HCT116 (cell line): ENCODE data around the gene RALGPS1. TPM values are rescaled to one million over a fixed set of nuclear protein-coding genes. Genes with fewer than 3 reads are reported as not detected.
A peak's percentile ranks its signal among the peaks of the same experiment; 100 is the strongest.

Source experiments
- ATAC-seq: fragments of 200-7000 bp; cut with Tn5 transposase; 2 replicates; pipeline ENCODE4 v1.9.1; 2020; ENCODE audit warnings: mild to moderate bottlenecking, moderate library complexity
- BruUV-seq: library from RNA; stranded (reverse); fragments of 400-500 nt; replicated peaks from 2 replicates; lab custom pipeline; 2021; lab: Mats Ljungman, UMichigan
- CTCF ChIA-PET: fragments of 300-600 bp; sonication (Branson Sonifier 250); formaldehyde crosslinking; loops from one replicate; lab custom pipeline; 2021; ENCODE audit warnings: antibody characterized with exemption; lab: Charles Lee
- POLR2A ChIA-PET: fragments of 300-600, 350-600 bp; sonication (Branson Sonifier 250); formaldehyde crosslinking; loops from one replicate; lab custom pipeline; 2021; ENCODE audit warnings: antibody characterized with exemption; lab: Charles Lee
- RAD21 ChIA-PET, 2 experiments: fragments of 300-600 bp; sonication (Branson Sonifier 250); formaldehyde crosslinking; loops; one replicate each; lab custom pipeline; 2023; ENCODE audit warnings: low total read pairs in 2 of 2; ENCODE audit not compliant: uncharacterized antibody in 2 of 2, unreplicated experiment in 2 of 2, low non-redundant PET in 1 of 2; lab: Charles Lee
- DNase-seq: peaks from one replicate; pipeline ENCODE4 v3.0.0-alpha.2; 2010; ENCODE audit warnings: low read depth, low spot score
- H2AFZ ChIP-seq: fragments of 200-600 bp; shearing (Covaris generic), sonication (generic); 2 replicates; pipeline ENCODE4 v1.6.1; 2017; ENCODE audit warnings: low read depth, mixed run types, mixed read lengths, antibody characterized with exemption, low read length; ENCODE audit not compliant: poor library complexity, severe bottlenecking
- H3K27ac ChIP-seq: 2 replicates; pipeline ENCODE4 v1.5.1; 2012; ENCODE audit warnings: low read depth, low read length
- H3K27me3 ChIP-seq: fragments of 200-600 bp; sonication (generic); 2 replicates; pipeline ENCODE4 v1.6.1; 2016; ENCODE audit warnings: mixed run types, low read length, mixed read lengths; ENCODE audit not compliant: insufficient read depth
- H3K36me3 ChIP-seq, 2 experiments: fragments of 200-500 bp in 1 of 2; fragments of 200-600 bp in 1 of 2; sonication (Bioruptor generic) in 1 of 2; sonication (generic) in 1 of 2; 2 replicates each; pipeline versions ENCODE4 v1.5.1 to v1.6.1; 2014 to 2016; ENCODE audit warnings: low read length in 2 of 2, inconsistent platforms in 1 of 2, mixed read lengths in 1 of 2, mixed run types in 1 of 2; ENCODE audit not compliant: insufficient read depth in 2 of 2, control insufficient read depth in 1 of 2
- H3K4me1 ChIP-seq, 2 experiments: fragments of 200-600 bp in 1 of 2; sonication (generic) in 1 of 2; 2 replicates each; pipeline versions ENCODE4 v1.5.1 to v1.6.1; 2012 to 2017; ENCODE audit warnings: low read length in 2 of 2, inconsistent platforms in 1 of 2, mild to moderate bottlenecking in 1 of 2, mixed read lengths in 1 of 2, mixed run types in 1 of 2, moderate library complexity in 1 of 2; ENCODE audit not compliant: insufficient read depth in 2 of 2, control insufficient read depth in 1 of 2
- H3K4me2 ChIP-seq: fragments of 200-600 bp; sonication (generic); 2 replicates; pipeline ENCODE4 v1.6.1; 2017; ENCODE audit warnings: mixed run types, low read length, mixed read lengths
- H3K4me3 ChIP-seq, 2 experiments: fragments of 200-600 bp in 1 of 2; sonication (generic) in 1 of 2; replicated peaks in 1 of 2; 2 replicates each; pipeline ENCODE4 v1.5.1; 2011 to 2016; ENCODE audit warnings: low read length in 2 of 2, control low read depth in 1 of 2, low read depth in 1 of 2, mild to moderate bottlenecking in 1 of 2, mixed read lengths in 1 of 2, mixed run types in 1 of 2
- H3K79me2 ChIP-seq: fragments of 200-600 bp; sonication (generic); 2 replicates; pipeline ENCODE4 v1.6.1; 2017; ENCODE audit warnings: mild to moderate bottlenecking, mixed run types, low read length, moderate library complexity, mixed read lengths; ENCODE audit not compliant: insufficient read depth
- H3K9ac ChIP-seq: fragments of 200-600 bp; sonication (generic); 2 replicates; pipeline ENCODE4 v1.6.1; 2016; ENCODE audit warnings: low read length, mixed read lengths
- H3K9me2 ChIP-seq: fragments of 200-600 bp; sonication (generic), shearing (Covaris generic); 2 replicates; pipeline ENCODE4 v1.6.1; 2017; ENCODE audit warnings: mixed run types, mild to moderate bottlenecking, moderate library complexity; ENCODE audit not compliant: insufficient read depth
- H3K9me3 ChIP-seq, 2 experiments: fragments of 200-500 bp in 1 of 2; fragments of 200-600 bp in 1 of 2; sonication (Bioruptor generic) in 1 of 2; sonication (generic) in 1 of 2; 2 replicates each; pipeline ENCODE4 v1.6.1; 2014 to 2017; ENCODE audit warnings: low read length in 2 of 2, mixed read lengths in 2 of 2, inconsistent platforms in 1 of 2, low read depth in 1 of 2, mild to moderate bottlenecking in 1 of 2, mixed run types in 1 of 2, moderate library complexity in 1 of 2; ENCODE audit not compliant: control insufficient read depth in 1 of 2, insufficient read depth in 1 of 2
- H4K20me1 ChIP-seq: fragments of 200-600 bp; sonication (generic), shearing (Covaris generic); 2 replicates; pipeline ENCODE4 v1.6.1; 2017; ENCODE audit warnings: mixed run types, mild to moderate bottlenecking, moderate library complexity; ENCODE audit not compliant: insufficient read depth
- CBX3 ChIP-seq: IDR thresholded peaks from 2 replicates; pipeline ENCODE4 v1.6.1; 2012; ENCODE audit warnings: low read depth
- EZH2 ChIP-seq: fragments of 200-600 bp; sonication (generic); IDR thresholded peaks from 2 replicates; pipeline ENCODE4 v1.6.1; 2017; ENCODE audit warnings: antibody characterized with exemption, mixed run types
- EZH2phosphoT487 ChIP-seq: fragments of 200-600 bp; IDR thresholded peaks from 2 replicates; pipeline ENCODE4 v1.6.1; 2018; ENCODE audit warnings: antibody characterized with exemption, borderline replicate concordance
- FOSL1 ChIP-seq: IDR thresholded peaks from 2 replicates; pipeline ENCODE4 v1.6.1; 2012; ENCODE audit warnings: low read depth
- JUND ChIP-seq: IDR thresholded peaks from 2 replicates; pipeline ENCODE4 v1.6.1; 2012
- POLR2A ChIP-seq: IDR thresholded peaks from 2 replicates; pipeline ENCODE4 v1.7.0; 2011; ENCODE audit warnings: borderline replicate concordance; ENCODE audit not compliant: insufficient read depth, insufficient read length; ENCODE audit errors: extremely low read depth
- RAD21 ChIP-seq: IDR thresholded peaks from 2 replicates; pipeline ENCODE4 v1.6.1; 2012; ENCODE audit warnings: low read depth, mild to moderate bottlenecking
- SIN3A ChIP-seq: IDR thresholded peaks from 2 replicates; pipeline ENCODE4 v1.6.1; 2012; ENCODE audit warnings: low read depth
- SP1 ChIP-seq: IDR thresholded peaks from 2 replicates; pipeline ENCODE4 v1.6.1; 2012; ENCODE audit warnings: low read depth
- ZFX ChIP-seq: fragments of 450-650 bp; IDR thresholded peaks from 2 replicates; pipeline ENCODE4 v1.6.1; 2017
- ZNF274 ChIP-seq: fragments of 200-500 bp; sonication (Bioruptor generic); IDR thresholded peaks from 2 replicates; pipeline ENCODE4 v1.6.1; 2014; ENCODE audit warnings: mild to moderate bottlenecking, low read depth, low read length, inconsistent platforms
- intact Hi-C: fragments of 100-400 bp; cut with micrococcal nuclease; formaldehyde crosslinking; loops from 2 replicates; pipeline ENCODE4 v1.10.0; 2022
- total RNA-seq: library from RNA; stranded (reverse); gene quantifications from one replicate; pipeline ENCODE4 v1.2.1, GENCODE V29; 2021; ENCODE audit not compliant: unreplicated experiment
- TF ChIP-seq, protein P1 (sequence below): IDR thresholded peaks from 2 replicates; pipeline ENCODE4 v1.6.1; 2012; ENCODE audit warnings: low read depth
- TF ChIP-seq, protein P2 (sequence below): IDR thresholded peaks from 2 replicates; pipeline ENCODE4 v1.6.1; 2012
- TF ChIP-seq, protein P3 (sequence below): IDR thresholded peaks from 2 replicates; pipeline ENCODE4 v1.6.1; 2011; ENCODE audit warnings: mild to moderate bottlenecking, low read length, moderate library complexity; ENCODE audit not compliant: insufficient replicate concordance; ENCODE audit errors: extremely low read depth
- TF ChIP-seq, protein P4 (sequence below): IDR thresholded peaks from 2 replicates; pipeline ENCODE4 v1.6.1; 2012

The RALGPS1 gene
- total RNA-seq, 1 experiment from 2014 or later = 7.6 TPM

DNA sequence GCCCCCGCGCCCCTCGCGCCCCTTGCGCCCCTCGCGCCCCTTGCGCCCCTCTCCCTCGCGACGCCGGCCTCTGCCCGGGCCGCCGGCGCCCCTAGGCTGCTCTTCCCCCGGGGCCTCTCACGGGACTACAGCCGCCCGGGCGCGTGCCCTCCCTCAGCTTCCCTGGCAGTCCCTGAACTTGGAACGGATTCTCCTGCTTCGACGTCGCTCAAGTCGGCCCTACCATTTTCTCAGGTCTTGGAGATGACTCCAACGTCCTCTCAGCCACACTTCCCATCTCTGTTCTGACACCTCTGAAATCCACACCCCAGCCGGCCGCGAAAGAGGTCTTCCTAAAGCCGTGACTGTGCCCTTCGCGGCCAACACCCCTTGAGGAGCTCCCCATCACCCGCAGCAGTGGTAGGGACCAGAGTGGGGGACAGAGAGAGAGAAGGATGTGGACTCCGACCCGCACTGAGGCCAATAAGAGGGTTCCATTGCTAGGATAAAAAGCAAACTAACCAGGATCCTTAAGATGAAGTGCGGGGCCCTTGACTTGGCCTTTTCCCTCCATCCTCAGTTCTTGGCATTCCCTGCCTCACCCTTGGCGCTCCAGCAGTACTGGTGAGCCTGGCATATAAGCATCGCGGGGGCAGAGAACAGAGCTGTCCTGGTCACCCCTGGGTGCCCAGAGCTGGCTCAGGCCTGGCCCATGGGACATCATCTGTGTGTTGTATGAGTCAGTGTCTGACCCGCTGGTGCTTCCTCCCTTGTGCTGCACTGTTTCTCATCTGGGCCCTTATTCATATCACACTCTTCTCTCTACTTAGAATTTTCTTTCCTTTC lies 311.4 kb downstream of the RALGPS1 start:
- peaks cover 8 to 26% of the 10 kb centered on the region in 2 experiments; a peak in 3 of 4 replicates for H3K4me1 ChIP-seq
- BruUV-seq = no TSS peak
- no peak for ATAC-seq
- H4K20me1 ChIP-seq = no peaks in the 10 kb centered on the region
- intact Hi-C loops = no loop called here
- POLR2A ChIA-PET = no interaction called here
- TF ChIP-seq, protein P1, sequence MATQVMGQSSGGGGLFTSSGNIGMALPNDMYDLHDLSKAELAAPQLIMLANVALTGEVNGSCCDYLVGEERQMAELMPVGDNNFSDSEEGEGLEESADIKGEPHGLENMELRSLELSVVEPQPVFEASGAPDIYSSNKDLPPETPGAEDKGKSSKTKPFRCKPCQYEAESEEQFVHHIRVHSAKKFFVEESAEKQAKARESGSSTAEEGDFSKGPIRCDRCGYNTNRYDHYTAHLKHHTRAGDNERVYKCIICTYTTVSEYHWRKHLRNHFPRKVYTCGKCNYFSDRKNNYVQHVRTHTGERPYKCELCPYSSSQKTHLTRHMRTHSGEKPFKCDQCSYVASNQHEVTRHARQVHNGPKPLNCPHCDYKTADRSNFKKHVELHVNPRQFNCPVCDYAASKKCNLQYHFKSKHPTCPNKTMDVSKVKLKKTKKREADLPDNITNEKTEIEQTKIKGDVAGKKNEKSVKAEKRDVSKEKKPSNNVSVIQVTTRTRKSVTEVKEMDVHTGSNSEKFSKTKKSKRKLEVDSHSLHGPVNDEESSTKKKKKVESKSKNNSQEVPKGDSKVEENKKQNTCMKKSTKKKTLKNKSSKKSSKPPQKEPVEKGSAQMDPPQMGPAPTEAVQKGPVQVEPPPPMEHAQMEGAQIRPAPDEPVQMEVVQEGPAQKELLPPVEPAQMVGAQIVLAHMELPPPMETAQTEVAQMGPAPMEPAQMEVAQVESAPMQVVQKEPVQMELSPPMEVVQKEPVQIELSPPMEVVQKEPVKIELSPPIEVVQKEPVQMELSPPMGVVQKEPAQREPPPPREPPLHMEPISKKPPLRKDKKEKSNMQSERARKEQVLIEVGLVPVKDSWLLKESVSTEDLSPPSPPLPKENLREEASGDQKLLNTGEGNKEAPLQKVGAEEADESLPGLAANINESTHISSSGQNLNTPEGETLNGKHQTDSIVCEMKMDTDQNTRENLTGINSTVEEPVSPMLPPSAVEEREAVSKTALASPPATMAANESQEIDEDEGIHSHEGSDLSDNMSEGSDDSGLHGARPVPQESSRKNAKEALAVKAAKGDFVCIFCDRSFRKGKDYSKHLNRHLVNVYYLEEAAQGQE = no peak
- TF ChIP-seq ZNF274 = no peak
- TF ChIP-seq, protein P2, sequence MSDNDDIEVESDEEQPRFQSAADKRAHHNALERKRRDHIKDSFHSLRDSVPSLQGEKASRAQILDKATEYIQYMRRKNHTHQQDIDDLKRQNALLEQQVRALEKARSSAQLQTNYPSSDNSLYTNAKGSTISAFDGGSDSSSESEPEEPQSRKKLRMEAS = no peak
- no peak for TF ChIP-seq EZH2
- no peak for TF ChIP-seq ZFX
- TF ChIP-seq JUND = no peak
- no peak for TF ChIP-seq CBX3
- no peak for TF ChIP-seq FOSL1
- TF ChIP-seq EZH2phosphoT487 = no peak
- no peak for TF ChIP-seq RAD21
- TF ChIP-seq, protein P3, sequence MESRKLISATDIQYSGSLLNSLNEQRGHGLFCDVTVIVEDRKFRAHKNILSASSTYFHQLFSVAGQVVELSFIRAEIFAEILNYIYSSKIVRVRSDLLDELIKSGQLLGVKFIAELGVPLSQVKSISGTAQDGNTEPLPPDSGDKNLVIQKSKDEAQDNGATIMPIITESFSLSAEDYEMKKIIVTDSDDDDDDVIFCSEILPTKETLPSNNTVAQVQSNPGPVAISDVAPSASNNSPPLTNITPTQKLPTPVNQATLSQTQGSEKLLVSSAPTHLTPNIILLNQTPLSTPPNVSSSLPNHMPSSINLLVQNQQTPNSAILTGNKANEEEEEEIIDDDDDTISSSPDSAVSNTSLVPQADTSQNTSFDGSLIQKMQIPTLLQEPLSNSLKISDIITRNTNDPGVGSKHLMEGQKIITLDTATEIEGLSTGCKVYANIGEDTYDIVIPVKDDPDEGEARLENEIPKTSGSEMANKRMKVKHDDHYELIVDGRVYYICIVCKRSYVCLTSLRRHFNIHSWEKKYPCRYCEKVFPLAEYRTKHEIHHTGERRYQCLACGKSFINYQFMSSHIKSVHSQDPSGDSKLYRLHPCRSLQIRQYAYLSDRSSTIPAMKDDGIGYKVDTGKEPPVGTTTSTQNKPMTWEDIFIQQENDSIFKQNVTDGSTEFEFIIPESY = no peak
- TF ChIP-seq POLR2A = no peak
- no peak for TF ChIP-seq SP1
- no peak for TF ChIP-seq SIN3A
- TF ChIP-seq, protein P4, sequence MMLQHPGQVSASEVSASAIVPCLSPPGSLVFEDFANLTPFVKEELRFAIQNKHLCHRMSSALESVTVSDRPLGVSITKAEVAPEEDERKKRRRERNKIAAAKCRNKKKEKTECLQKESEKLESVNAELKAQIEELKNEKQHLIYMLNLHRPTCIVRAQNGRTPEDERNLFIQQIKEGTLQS = no peak
- TF ChIP-seq, all 23 proteins: peak for 0
- RAD21 ChIA-PET = no interaction called here
- Histone ChIP-seq H3K36me3 (no peaks in the 10 kb centered on the region), H3K9me3 (no peaks in the 10 kb centered on the region), H3K4me3 (peak overlapping the region; percentile 49 to 63), H3K27ac (no peak overlapping the region), H2AFZ (no peak overlapping the region), H3K79me2 (peaks cover 4% of the 10 kb centered on the region; the same call in 1 of the 2 replicates), H3K4me2 (peak overlapping the region; percentile 91), H3K27me3 (peaks cover 19% of the 10 kb centered on the region; the same call in 1 of the 2 replicates), H3K9me2 (no peaks in the 10 kb centered on the region), H3K9ac (peak overlapping the region; percentile 69)
- CTCF ChIA-PET = no interaction called here
- DNase-seq = no peak
